DND-41 (cell line): ENCODE results near the gene ERGIC3.

Experiments
- ATAC-seq: fragments of 200-7000 bp; cut with Tn5 transposase; 3 replicates; pipeline ENCODE4 v1.9.1; 2021; ENCODE audit warnings: low read depth; ENCODE audit not compliant: insufficient read depth
- DNase-seq: peaks from one replicate; pipeline ENCODE4 v3.0.0-alpha.2; 2020
- H2AFZ ChIP-seq: 2 replicates; pipeline ENCODE4 v1.6.0; 2012; ENCODE audit warnings: low read depth, low read length
- H3K27ac ChIP-seq: 2 replicates; pipeline ENCODE4 v1.5.1; 2012; ENCODE audit warnings: low read length, inconsistent platforms
- H3K27me3 ChIP-seq: fragments of 200-600 bp; sonication (generic); 2 replicates; pipeline ENCODE4 v1.6.0; 2012; ENCODE audit warnings: low read length, mild to moderate bottlenecking, inconsistent platforms; ENCODE audit not compliant: insufficient read depth, poor library complexity
- H3K36me3 ChIP-seq: 2 replicates; pipeline ENCODE4 v1.5.1; 2012; ENCODE audit warnings: low read length, inconsistent platforms; ENCODE audit not compliant: insufficient read depth
- H3K4me1 ChIP-seq: 2 replicates; pipeline ENCODE4 v1.5.1; 2012; ENCODE audit warnings: mild to moderate bottlenecking, low read length; ENCODE audit not compliant: insufficient read depth
- H3K4me2 ChIP-seq: 2 replicates; pipeline ENCODE4 v1.6.0; 2012; ENCODE audit warnings: mild to moderate bottlenecking, moderate library complexity, low read length, inconsistent platforms; ENCODE audit not compliant: insufficient read depth
- H3K4me3 ChIP-seq, 2 experiments: fragments of 200-600 bp in 1 of 2; shearing (Covaris generic) in 1 of 2; 2 replicates each; pipeline ENCODE4 v1.5.1; 2012 to 2016; ENCODE audit warnings: inconsistent platforms in 2 of 2, low read length in 2 of 2, mild to moderate bottlenecking in 2 of 2, low read depth in 1 of 2, moderate library complexity in 1 of 2
- H3K79me2 ChIP-seq: 2 replicates; pipeline ENCODE4 v1.6.0; 2012; ENCODE audit warnings: low read length, inconsistent platforms; ENCODE audit not compliant: insufficient read depth
- H3K9ac ChIP-seq: 2 replicates; pipeline ENCODE4 v1.6.0; 2012; ENCODE audit warnings: low read depth, mild to moderate bottlenecking, inconsistent platforms, low read length, moderate library complexity
- H3K9me3 ChIP-seq: 2 replicates; pipeline ENCODE4 v1.5.1; 2012; ENCODE audit warnings: low read length, moderate library complexity, mild to moderate bottlenecking, inconsistent platforms; ENCODE audit not compliant: insufficient read depth, severe bottlenecking
- H4K20me1 ChIP-seq: 2 replicates; pipeline ENCODE4 v1.6.0; 2012; ENCODE audit warnings: low read length; ENCODE audit not compliant: insufficient read depth
- CTCF ChIP-seq: IDR thresholded peaks from 2 replicates; pipeline ENCODE4 v1.5.1; 2012; ENCODE audit warnings: borderline replicate concordance, low read length, moderate library complexity, mild to moderate bottlenecking; ENCODE audit not compliant: poor library complexity, severe bottlenecking; ENCODE audit errors: extremely low read depth
- EZH2 ChIP-seq: IDR thresholded peaks from 3 replicates; pipeline ENCODE4 v1.6.1; 2012; ENCODE audit warnings: borderline replicate concordance, low read depth, mild to moderate bottlenecking, moderate library complexity, low read length, inconsistent platforms; ENCODE audit not compliant: severe bottlenecking

The ERGIC3 gene

GRCh38 chr20:35559042-35559693, 17.3 kb downstream of the ERGIC3 start:
- Histone ChIP-seq H3K79me2 (no peaks in the 10 kb centered on the region), H3K9ac (no peak overlapping the region), H3K27ac (no peak overlapping the region), H4K20me1 (0 out of 2 replicates have a peak, but pooled peaks cover 4% of the 10 kb centered on the region), H3K4me1 (no peaks in the 10 kb centered on the region), H2AFZ (no peak overlapping the region), H3K4me3 (no peak overlapping the region), H3K9me3 (no peaks in the 10 kb centered on the region), H3K27me3 (no peaks in the 10 kb centered on the region), H3K36me3 (peaks cover 40% of the 10 kb centered on the region), H3K4me2 (no peak overlapping the region)
- TF ChIP-seq CTCF (no peak), EZH2 (no peak)
- DNase-seq (no peak), ATAC-seq (no peak)

- H3K9ac ChIP-seq, result no peak overlapping the region
- H3K4me1 ChIP-seq, result no peaks in the 10 kb centered on the region
- no peak overlapping the region for H3K4me2 ChIP-seq
- H4K20me1 ChIP-seq, result 0 out of 2 replicates have a peak, but pooled peaks cover 4% of the 10 kb centered on the region
- no peak overlapping the region for H2AFZ ChIP-seq
- H3K79me2 ChIP-seq, result no peaks in the 10 kb centered on the region
- TF ChIP-seq CTCF (no peak), EZH2 (no peak)
- peaks cover 31% of the 10 kb centered on the region for H3K36me3 ChIP-seq
- no peak overlapping the region for H3K27ac ChIP-seq
- H3K9me3 ChIP-seq, result no peaks in the 10 kb centered on the region
- DNase-seq (no peak), ATAC-seq (no peak)
- H3K27me3 ChIP-seq, result no peaks in the 10 kb centered on the region
- H3K4me3 ChIP-seq, result no peak overlapping the region
Observed at GRCh38 chr20:35560105-35560511, 18.2 kb downstream of the ERGIC3 start.

GRCh38 chr20:35560541-35560940, 18.7 kb downstream of the ERGIC3 start:
- H3K4me2 ChIP-seq, result no peak overlapping the region
- no peak overlapping the region for H3K4me3 ChIP-seq
- no peaks in the 10 kb centered on the region for H3K27me3 ChIP-seq
- H4K20me1 ChIP-seq, result 0 out of 2 replicates have a peak, but pooled peaks cover 4% of the 10 kb centered on the region
- no peaks in the 10 kb centered on the region for H3K9me3 ChIP-seq
- DNase-seq (no peak), ATAC-seq (no peak)
- peaks cover 26% of the 10 kb centered on the region for H3K36me3 ChIP-seq
- H3K9ac ChIP-seq, result no peak overlapping the region
- no peaks in the 10 kb centered on the region for H3K4me1 ChIP-seq
- no peaks in the 10 kb centered on the region for H3K79me2 ChIP-seq
- H2AFZ ChIP-seq, result no peak overlapping the region
- no peak overlapping the region for H3K27ac ChIP-seq
- TF ChIP-seq EZH2 (no peak), CTCF (no peak)
